Measurements from ENCODE around the gene LRRC9. TPM values are rescaled to one million over a fixed set of nuclear protein-coding genes. Genes with fewer than 3 reads are reported as not detected.

The LRRC9 gene
- total RNA-seq, 1 experiment from 2014 or later, result not detected

DNA sequence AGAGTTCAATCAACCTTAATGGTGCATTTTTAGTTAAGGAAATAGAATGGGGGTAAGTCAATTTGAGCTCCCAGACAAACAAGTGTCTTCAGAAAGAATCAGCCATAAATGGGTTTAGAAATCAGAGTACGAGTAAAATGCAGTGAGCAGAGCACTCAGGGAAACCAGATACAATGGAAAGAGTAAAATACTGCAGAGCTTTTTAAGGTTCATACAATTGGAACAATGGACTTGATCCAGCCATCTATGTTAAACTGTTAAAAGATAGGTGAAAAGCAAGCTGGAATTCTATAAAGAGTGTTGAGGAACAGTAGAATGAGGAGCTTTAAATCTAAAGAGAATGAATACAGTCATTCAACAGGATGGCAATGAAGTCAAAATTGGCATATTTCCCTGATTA lies 147.9 kb downstream of the LRRC9 start:
- Histone ChIP-seq H3K4me1 (replicated peaks; ENCODE audit: insufficient read depth) (no peaks in the 10 kb centered on the region), H4K20me1 (ENCODE audit: insufficient read depth) (no peaks in the 10 kb centered on the region), H3F3A (ENCODE audit: insufficient read depth, low read depth) (no peaks in the 10 kb centered on the region), H3K79me2 (ENCODE audit: low read depth) (no peaks in the 10 kb centered on the region), H3K4me3 (no peak overlapping the region), H3K9me2 (ENCODE audit: insufficient read depth) (no peaks in the 10 kb centered on the region), H3K27ac (no peak overlapping the region), H3K27me3 (ENCODE audit: insufficient read depth, low read depth) (no peaks in the 10 kb centered on the region), H3K36me3 (ENCODE audit: low read depth) (no peaks in the 10 kb centered on the region), H3K4me2 (no peak overlapping the region), H2AFZ (no peak overlapping the region), H3K9me3 (ENCODE audit: insufficient read depth, low read depth) (0 out of 2 replicates have a peak, but pooled peaks cover 5% of the 10 kb centered on the region)
- TF ChIP-seq, protein P1, sequence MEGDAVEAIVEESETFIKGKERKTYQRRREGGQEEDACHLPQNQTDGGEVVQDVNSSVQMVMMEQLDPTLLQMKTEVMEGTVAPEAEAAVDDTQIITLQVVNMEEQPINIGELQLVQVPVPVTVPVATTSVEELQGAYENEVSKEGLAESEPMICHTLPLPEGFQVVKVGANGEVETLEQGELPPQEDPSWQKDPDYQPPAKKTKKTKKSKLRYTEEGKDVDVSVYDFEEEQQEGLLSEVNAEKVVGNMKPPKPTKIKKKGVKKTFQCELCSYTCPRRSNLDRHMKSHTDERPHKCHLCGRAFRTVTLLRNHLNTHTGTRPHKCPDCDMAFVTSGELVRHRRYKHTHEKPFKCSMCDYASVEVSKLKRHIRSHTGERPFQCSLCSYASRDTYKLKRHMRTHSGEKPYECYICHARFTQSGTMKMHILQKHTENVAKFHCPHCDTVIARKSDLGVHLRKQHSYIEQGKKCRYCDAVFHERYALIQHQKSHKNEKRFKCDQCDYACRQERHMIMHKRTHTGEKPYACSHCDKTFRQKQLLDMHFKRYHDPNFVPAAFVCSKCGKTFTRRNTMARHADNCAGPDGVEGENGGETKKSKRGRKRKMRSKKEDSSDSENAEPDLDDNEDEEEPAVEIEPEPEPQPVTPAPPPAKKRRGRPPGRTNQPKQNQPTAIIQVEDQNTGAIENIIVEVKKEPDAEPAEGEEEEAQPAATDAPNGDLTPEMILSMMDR (conservative IDR thresholded peaks at IDR 0.05), result no peak
- no peak for TF ChIP-seq EZH2 (IDR thresholded peaks at IDR 0.05; ENCODE audit: low read depth)
- intact Hi-C loops (cut with micrococcal nuclease; ENCODE audit: unreplicated experiment), result no loop called here
- no TSS peak for BruUV-seq (replicated peaks)
- no peak for DNase-seq
- POLR2A ChIA-PET (ENCODE audit: unreplicated experiment), result no interaction called here
- CTCF ChIA-PET, result interaction anchor here (0.7 to 1.8 kb wide), 2 partner anchors 116 to 495 kb away, joined by 3 to 8 read pairs; no protein-coding TSS in a partner anchor

DNA sequence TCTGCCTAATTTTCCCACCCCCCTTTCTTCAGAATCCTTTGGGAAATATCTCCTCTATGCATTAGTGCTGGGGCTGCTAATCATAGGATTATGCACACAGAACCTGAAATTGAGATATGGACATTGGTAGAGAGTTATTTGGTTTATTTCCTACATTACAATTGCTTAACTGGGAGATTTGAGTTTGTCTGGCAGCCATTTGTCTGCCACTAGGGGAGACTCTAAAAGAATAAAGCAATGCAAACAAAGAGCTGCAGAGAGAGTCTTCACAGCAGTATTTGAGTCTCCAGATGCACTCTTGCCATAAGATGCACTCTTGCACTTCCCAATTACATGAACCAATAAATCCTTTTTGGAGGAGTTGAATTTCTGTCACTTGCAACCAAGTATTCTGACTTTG lies 159.8 kb downstream of the LRRC9 start:
- TF ChIP-seq EZH2 (IDR thresholded peaks at IDR 0.05; ENCODE audit: low read depth), result no peak
- TF ChIP-seq, protein P1 (conservative IDR thresholded peaks at IDR 0.05), result no peak
- intact Hi-C loops (cut with micrococcal nuclease; ENCODE audit: unreplicated experiment), result no loop called here
- ChIA-PET POLR2A (ENCODE audit: unreplicated experiment) (no interaction called here), CTCF (interaction anchor here (0.6 kb wide), 1 partner anchor 143 kb away, joined by 3 read pairs; no protein-coding TSS in a partner anchor)
- Histone ChIP-seq H3K9me2 (ENCODE audit: insufficient read depth) (no peaks in the 10 kb centered on the region), H2AFZ (no peak overlapping the region), H3K4me3 (no peak overlapping the region), H3K36me3 (ENCODE audit: low read depth) (no peaks in the 10 kb centered on the region), H3K79me2 (ENCODE audit: low read depth) (no peaks in the 10 kb centered on the region), H3K4me2 (no peak overlapping the region), H3K4me1 (replicated peaks; ENCODE audit: insufficient read depth) (no peaks in the 10 kb centered on the region), H3K27ac (no peak overlapping the region), H3K27me3 (ENCODE audit: insufficient read depth, low read depth) (no peaks in the 10 kb centered on the region), H3F3A (ENCODE audit: insufficient read depth, low read depth) (no peaks in the 10 kb centered on the region), H4K20me1 (ENCODE audit: insufficient read depth) (no peaks in the 10 kb centered on the region), H3K9me3 (ENCODE audit: insufficient read depth, low read depth) (no peaks in the 10 kb centered on the region; the same call in 1 of the 2 replicates)
- no peak for DNase-seq
- no TSS peak for BruUV-seq (replicated peaks)

DNA sequence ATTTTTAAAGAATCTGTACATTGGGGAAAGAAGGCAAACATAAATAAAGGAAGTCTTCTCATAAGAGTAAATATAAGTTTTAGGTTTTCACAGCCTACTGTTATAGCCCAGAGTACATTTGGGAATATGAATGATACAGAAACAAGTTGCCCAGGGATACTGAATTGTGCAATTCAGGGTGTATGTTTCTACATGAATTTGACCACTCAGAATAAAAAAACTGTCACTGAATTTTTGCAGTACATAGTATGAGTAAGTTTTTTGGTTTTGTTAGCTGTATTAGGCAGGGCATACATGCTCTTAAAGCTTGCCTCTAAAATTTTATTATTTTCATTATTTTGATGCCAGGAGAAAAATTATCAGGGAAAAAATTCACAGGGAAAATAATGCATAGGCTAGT lies 165.1 kb downstream of the LRRC9 start:
- H4K20me1 ChIP-seq (ENCODE audit: insufficient read depth), result no peaks in the 10 kb centered on the region
- no peaks in the 10 kb centered on the region for H3K9me2 ChIP-seq (ENCODE audit: insufficient read depth)
- no peaks in the 10 kb centered on the region for H3K9me3 ChIP-seq (ENCODE audit: insufficient read depth, low read depth)
- H3K4me2 ChIP-seq, result no peak overlapping the region
- intact Hi-C loops (cut with micrococcal nuclease; ENCODE audit: unreplicated experiment), result no loop called here
- ChIA-PET POLR2A (ENCODE audit: unreplicated experiment) (no interaction called here), CTCF (no interaction called here)
- no peak overlapping the region for H3K4me3 ChIP-seq
- no peaks in the 10 kb centered on the region for H3K36me3 ChIP-seq (ENCODE audit: low read depth)
- no peaks in the 10 kb centered on the region for H3F3A ChIP-seq (ENCODE audit: insufficient read depth, low read depth)
- no peak overlapping the region for H2AFZ ChIP-seq
- no peak for DNase-seq
- TF ChIP-seq EZH2 (IDR thresholded peaks at IDR 0.05; ENCODE audit: low read depth), result no peak
- TF ChIP-seq, protein P1 (conservative IDR thresholded peaks at IDR 0.05), result no peak
- H3K27me3 ChIP-seq (ENCODE audit: insufficient read depth, low read depth), result no peaks in the 10 kb centered on the region
- H3K27ac ChIP-seq, result no peak overlapping the region
- H3K4me1 ChIP-seq (replicated peaks; ENCODE audit: insufficient read depth), result no peaks in the 10 kb centered on the region
- BruUV-seq (replicated peaks), result no TSS peak
- H3K79me2 ChIP-seq (ENCODE audit: low read depth), result no peaks in the 10 kb centered on the region

Data from PC-9 (cell line).